ENCODE data around the gene SYNDIG1L. TPM values are rescaled to one million over a fixed set of nuclear protein-coding genes. Genes with fewer than 3 reads are reported as not detected.

The SYNDIG1L gene
- total and polyA plus RNA-seq, 2 of the 8 experiments (the other 6 are each of a cell fraction or from before 2014, with no cell fraction given) = 3.0 to 3.2 TPM

DNA sequence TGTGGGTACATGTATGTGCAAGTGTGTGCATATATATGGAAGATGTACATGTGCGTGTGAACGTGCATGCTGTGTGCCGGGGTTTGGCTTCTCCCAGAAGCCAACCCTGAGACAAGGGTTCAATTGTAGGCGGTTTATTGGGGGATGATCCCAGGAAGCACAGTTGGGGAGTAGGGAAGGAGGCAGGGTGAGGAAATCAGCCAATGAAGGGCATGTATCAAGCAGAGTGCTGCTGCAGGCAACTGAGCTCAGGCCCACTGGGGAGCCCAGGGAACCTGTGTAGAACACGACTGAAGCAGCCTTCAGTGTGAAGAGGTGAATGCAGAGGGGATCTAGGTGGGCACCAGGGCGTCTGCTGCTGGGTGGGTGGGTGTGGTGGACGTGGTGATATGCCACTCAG, 21.6 kb downstream of the SYNDIG1L start:
- ChIA-PET POLR2A (ENCODE audit: partially characterized antibody) (interaction anchor here (0.9 to 1.1 kb wide), 3 partner anchors 9 to 45 kb away, joined by 3 read pairs; no protein-coding TSS in a partner anchor), CTCF (ENCODE audit: partially characterized antibody) (interaction anchor here (1.0 to 2.3 kb wide), 3 partner anchors 11 to 55 kb away, joined by 3 to 9 read pairs (median 3); no protein-coding TSS in a partner anchor)
- H3K9me3 ChIP-seq (ENCODE audit: insufficient read depth in 2 of 2, low read depth in 1 of 2, low read length in 1 of 2) = no peaks in the 10 kb centered on the region
- no peak overlapping the region for H3K27ac ChIP-seq (ENCODE audit: low read depth, low read length)
- no peak for DNase-seq (ENCODE audit: low read depth in 1 of 2, low spot score in 2 of 2)
- no peaks in the 10 kb centered on the region for H3K79me2 ChIP-seq (ENCODE audit: control insufficient read depth in 1 of 2, insufficient read depth in 2 of 2, low read length in 2 of 2)
- no peaks in the 10 kb centered on the region for H3K79me1 ChIP-seq (ENCODE audit: low read depth, low read length)
- H3K18ac ChIP-seq (ENCODE audit: extremely low read depth, low read length) = peak overlapping the region; percentile 32
- peaks cover 3 to 34% (median 25%) of the 10 kb centered on the region in 4 experiments for H3K4me1 ChIP-seq (replicated peaks in 1 of 4; ENCODE audit: control insufficient read depth in 3 of 4, insufficient read depth in 4 of 4, low read length in 3 of 4)
- H2BK20ac ChIP-seq (ENCODE audit: low read length) = peak overlapping the region; percentile 40; the same call in 1 of the 2 replicates
- peaks cover 2% of the 10 kb centered on the region; the same call in 1 of the 2 replicates for H3K23me2 ChIP-seq (ENCODE audit: low read depth, low read length)
- no peak for TF ChIP-seq RXRA (IDR thresholded peaks at IDR 0.05; ENCODE audit: insufficient read depth, low read depth, low read length)
- no peak for TF ChIP-seq SRF (IDR thresholded peaks at IDR 0.05; ENCODE audit: low read depth, low read length)
- WGBS, 2 experiments (ENCODE audit: extremely low coverage in 1 of 2, insufficient coverage in 1 of 2, insufficient read length in 1 of 2, insufficient replicate concordance in 2 of 2, low coverage in 1 of 2, low lambda C conversion rate in 2 of 2, missing lambda C conversion rate in 1 of 2) = 87% methylated on average over 7 of the region's 7 CpGs; no CpG with 5 or more reads in 1 of the 2 experiments
- peak overlapping the region; percentile 35; the same call in 1 of the 2 replicates for H2BK5ac ChIP-seq (ENCODE audit: low read depth, low read length)
- no peaks in the 10 kb centered on the region for H4K20me1 ChIP-seq (replicated peaks in 1 of 2; ENCODE audit: control insufficient read depth in 1 of 2, insufficient read depth in 2 of 2, low read length in 2 of 2)
- no peak overlapping the region for H3K23ac ChIP-seq (ENCODE audit: insufficient read length)
- H2BK120ac ChIP-seq (replicated peaks; ENCODE audit: low read depth, low read length) = no peak overlapping the region
- H3K14ac ChIP-seq (ENCODE audit: insufficient read length) = no peak overlapping the region
- H3K4me2 ChIP-seq (ENCODE audit: insufficient read depth in 1 of 2, low read depth in 2 of 2, low read length in 2 of 2) = no peak overlapping the region
- H2AK5ac ChIP-seq (ENCODE audit: low read depth, low read length) = peak overlapping the region; percentile 99; the same call in 1 of the 2 replicates
- 0 out of 2 replicates have a peak overlapping the region, but pooled peaks have one; percentile 9 for H2BK15ac ChIP-seq (ENCODE audit: low read length)
- H3K9ac ChIP-seq (replicated peaks in 1 of 4; ENCODE audit: extremely low read depth in 1 of 4, low read depth in 3 of 4, low read length in 3 of 4) = peak overlapping the region in 1 of 4 experiments; percentile 17; a peak in 1 of 7 replicates
- peak overlapping the region; percentile 84; the same call in 1 of the 2 replicates for H2BK12ac ChIP-seq (ENCODE audit: low read depth, low read length)
- no peaks in the 10 kb centered on the region for H3K36me3 ChIP-seq (ENCODE audit: control insufficient read depth in 2 of 4, insufficient read depth in 4 of 4, low read length in 3 of 4)
- H2AFZ ChIP-seq (ENCODE audit: low read length) = no peak overlapping the region
- H3K4ac ChIP-seq (replicated peaks; ENCODE audit: insufficient read length, low read depth, low read length) = no peak overlapping the region
- H3K56ac ChIP-seq (replicated peaks; ENCODE audit: insufficient read length, low read depth, low read length) = no peak overlapping the region
- H3K27me3 ChIP-seq (replicated peaks in 1 of 4; ENCODE audit: control insufficient read depth in 3 of 4, extremely low read depth in 1 of 4, insufficient read depth in 3 of 4, low read length in 3 of 4) = no peaks in the 10 kb centered on the region
- H4K91ac ChIP-seq (replicated peaks; ENCODE audit: insufficient read length, low read length) = peak overlapping the region; percentile 30
- no peak for FAIRE-seq
- no peak overlapping the region for H4K5ac ChIP-seq (ENCODE audit: insufficient read length, low read depth, low read length)
- H3K4me3 ChIP-seq (ENCODE audit: extremely low read depth in 1 of 4, insufficient read depth in 2 of 4, low read depth in 3 of 4, low read length in 4 of 4) = no peak overlapping the region
- H4K8ac ChIP-seq (ENCODE audit: extremely low read depth, insufficient read depth, low read length) = no peak overlapping the region; the same call in 1 of the 2 replicates

Measured in H1 (cell line).